Hepatocyte (in vitro differentiated cells): ENCODE data around the gene NUP62CL. TPM values are rescaled to one million over a fixed set of nuclear protein-coding genes. Genes with fewer than 3 reads are reported as not detected.
"Not testable (repeated sequence)": the region's sequence is repeated elsewhere in the genome, so short reads cannot be mapped to it uniquely, and the experiment has no call there.

Experiments used
- DNase-seq: peaks from one replicate; pipeline ENCODE4 v3.0.0-alpha.2; 2016; ENCODE audit warnings: low spot score
- H2AFZ ChIP-seq: fragments of 200-600 bp; sonication (generic); 2 replicates; pipeline ENCODE4 v1.6.0; 2016; ENCODE audit warnings: antibody characterized with exemption, mild to moderate bottlenecking
- H3K27ac ChIP-seq: fragments of 200-600 bp; sonication (generic); 2 replicates; pipeline ENCODE4 v1.5.1; 2016; ENCODE audit warnings: mild to moderate bottlenecking
- H3K27me3 ChIP-seq: fragments of 200-600 bp; sonication (generic); 2 replicates; pipeline ENCODE4 v1.6.1; 2016
- H3K36me3 ChIP-seq: fragments of 200-600 bp; sonication (generic); replicated peaks from 2 replicates; pipeline ENCODE4 v1.5.1; 2016; ENCODE audit warnings: low read depth; ENCODE audit not compliant: insufficient read depth
- H3K4me1 ChIP-seq: fragments of 200-600 bp; sonication (generic); 2 replicates; pipeline ENCODE4 v1.5.1; 2016; ENCODE audit warnings: mild to moderate bottlenecking, moderate library complexity; ENCODE audit not compliant: insufficient read depth
- H3K4me2 ChIP-seq: fragments of 200-600 bp; sonication (generic); 2 replicates; pipeline ENCODE4 v1.6.0; 2016
- H3K4me3 ChIP-seq: fragments of 200-600 bp; sonication (generic); 2 replicates; pipeline ENCODE4 v1.5.1; 2016; ENCODE audit warnings: mild to moderate bottlenecking
- H3K79me2 ChIP-seq: fragments of 200-600 bp; sonication (generic); 2 replicates; pipeline ENCODE4 v1.6.0; 2017; ENCODE audit warnings: mild to moderate bottlenecking
- H3K9me2 ChIP-seq: fragments of 200-600 bp; sonication (generic); replicated peaks from 2 replicates; pipeline ENCODE4 v1.6.0; 2017; ENCODE audit warnings: mild to moderate bottlenecking; ENCODE audit not compliant: insufficient read depth
- H3K9me3 ChIP-seq: fragments of 200-600 bp; sonication (generic); 2 replicates; pipeline ENCODE4 v1.5.1; 2016; ENCODE audit warnings: low read depth, mild to moderate bottlenecking
- H4K20me1 ChIP-seq: fragments of 200-600 bp; sonication (generic); 2 replicates; pipeline ENCODE4 v1.6.0; 2016; ENCODE audit warnings: mild to moderate bottlenecking; ENCODE audit not compliant: insufficient read depth, poor library complexity, severe bottlenecking
- CTCF ChIP-seq: fragments of 200-600 bp; sonication (generic); IDR thresholded peaks from 2 replicates; pipeline ENCODE4 v1.5.1; 2016; ENCODE audit warnings: antibody characterized with exemption, mild to moderate bottlenecking; ENCODE audit not compliant: poor library complexity
- EZH2 ChIP-seq: fragments of 200-600 bp; sonication (generic); IDR thresholded peaks from 2 replicates; pipeline ENCODE4 v1.6.1; 2016; ENCODE audit warnings: antibody characterized with exemption, mild to moderate bottlenecking, borderline replicate concordance
- EZH2phosphoT487 ChIP-seq: fragments of 200-600 bp; sonication (generic); IDR thresholded peaks from one replicate; pipeline ENCODE4 v1.6.1; 2018; ENCODE audit warnings: antibody characterized with exemption, mild to moderate bottlenecking, low read depth, moderate library complexity; ENCODE audit not compliant: unreplicated experiment, severe bottlenecking
- WGBS: methylation state at CpG from one replicate; pipeline ENCODE4 v1.1.6; 2016; ENCODE audit warnings: low lambda C conversion rate; ENCODE audit errors: missing lambda C conversion rate; 5-methylcytosine and 5-hydroxymethylcytosine counted together
- polyA plus RNA-seq: library from polyadenylated mRNA; unstranded; fragments of >200 nt; fragmentation: Nextera tagmentation; extraction: Ambion mirVana; gene quantifications from 2 replicates; pipeline ENCODE4 v1.2.1, GENCODE V29; 2016
- total RNA-seq: library from RNA; depleted of rRNA; stranded (reverse); fragments of >200 nt; gene quantifications from 2 replicates; pipeline ENCODE4 v1.2.3, GENCODE V29; 2014

NUP62CL gene
- total and polyA plus RNA-seq, 2 experiments from 2014 or later, result 0.80 to 1.7 TPM

DNA sequence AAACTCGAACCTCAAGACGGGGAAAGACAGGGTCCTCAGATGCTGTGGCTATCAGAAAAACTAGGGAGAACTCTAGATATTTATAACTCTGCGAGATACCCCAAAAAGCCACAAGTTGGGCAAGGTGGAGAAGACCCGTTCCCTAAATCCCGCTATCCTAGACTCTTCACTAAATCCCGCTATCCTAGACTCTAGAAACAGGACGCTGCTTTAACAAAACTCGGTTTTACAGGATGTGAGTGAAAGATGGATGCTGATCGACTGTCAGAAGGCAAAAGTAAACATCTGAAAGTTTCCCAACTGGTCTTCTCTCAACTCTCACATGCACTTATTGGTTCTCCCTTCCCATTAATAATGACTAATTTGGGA is 448 bp upstream of the NUP62CL start:
- Histone ChIP-seq H3K36me3 (no peaks in the 10 kb centered on the region), H3K9me2 (no peaks in the 10 kb centered on the region), H3K4me3 (no peak overlapping the region), H3K27ac (no peak overlapping the region), H2AFZ (no peak overlapping the region), H3K79me2 (no peaks in the 10 kb centered on the region), H4K20me1 (no peaks in the 10 kb centered on the region), H3K27me3 (no peaks in the 10 kb centered on the region), H3K4me2 (peak overlapping the region; percentile 91), H3K9me3 (no peaks in the 10 kb centered on the region), H3K4me1 (no peaks in the 10 kb centered on the region)
- no peak for TF ChIP-seq EZH2
- TF ChIP-seq EZH2phosphoT487, result no peak
- TF ChIP-seq CTCF, result no peak
- DNase-seq, result no peak
- WGBS, result 65% methylated on average over 9 of the region's 9 CpGs

DNA sequence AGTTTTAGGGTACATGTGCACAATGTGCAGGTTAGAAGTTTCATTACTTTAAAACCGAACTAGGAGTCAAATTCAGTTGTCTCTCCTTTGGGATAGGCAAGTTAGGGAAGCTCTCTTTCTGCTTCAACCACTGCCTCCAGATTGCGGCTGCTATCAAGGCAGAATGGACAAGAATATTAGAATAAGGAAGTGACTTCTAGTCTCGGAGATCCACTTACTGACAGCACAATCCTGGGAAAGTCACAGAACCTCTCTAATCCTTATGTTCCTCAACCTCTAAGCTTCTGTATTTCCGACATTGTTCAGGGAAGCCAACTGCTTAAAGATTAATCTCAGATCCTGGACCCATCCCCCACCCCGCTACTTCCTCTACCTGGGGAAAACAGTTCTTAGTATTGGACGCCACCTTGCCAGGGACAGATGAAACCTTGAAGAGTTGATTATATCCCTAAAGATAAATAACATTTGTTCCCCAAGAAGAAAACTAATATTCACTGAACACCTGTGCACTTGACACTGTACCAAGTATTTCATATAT is 2.1 kb downstream of the NUP62CL start:
- Histone ChIP-seq H3K79me2 (no peaks in the 10 kb centered on the region), H3K4me1 (no peaks in the 10 kb centered on the region), H3K27ac (no peak overlapping the region), H4K20me1 (no peaks in the 10 kb centered on the region), H3K4me3 (no peak overlapping the region), H3K4me2 (peak overlapping the region; percentile 52), H3K9me3 (no peaks in the 10 kb centered on the region), H3K36me3 (no peaks in the 10 kb centered on the region), H3K9me2 (no peaks in the 10 kb centered on the region), H2AFZ (no peak overlapping the region), H3K27me3 (no peaks in the 10 kb centered on the region)
- peak; percentile 34 for DNase-seq
- TF ChIP-seq EZH2phosphoT487, result no peak
- no peak for TF ChIP-seq CTCF
- no peak for TF ChIP-seq EZH2
- WGBS, result 63% methylated on average over 6 of the region's 6 CpGs

- no peaks in the 10 kb centered on the region for H3K27me3 ChIP-seq
- H3K36me3 ChIP-seq, result no peaks in the 10 kb centered on the region
- no peak overlapping the region for H3K27ac ChIP-seq
- no peak overlapping the region for H3K4me2 ChIP-seq
- WGBS, result 63% methylated on average over 3 of the region's 3 CpGs
- no peaks in the 10 kb centered on the region for H4K20me1 ChIP-seq
- TF ChIP-seq CTCF, result no peak
- TF ChIP-seq EZH2phosphoT487, result no peak
- TF ChIP-seq EZH2, result no peak
- no peaks in the 10 kb centered on the region for H3K9me3 ChIP-seq
- no peaks in the 10 kb centered on the region for H3K79me2 ChIP-seq
- no peak overlapping the region for H3K4me3 ChIP-seq
- no peaks in the 10 kb centered on the region for H3K4me1 ChIP-seq
- no peak for DNase-seq
- H2AFZ ChIP-seq, result no peak overlapping the region
- H3K9me2 ChIP-seq, result no peaks in the 10 kb centered on the region
These were observed 6.7 kb downstream of the NUP62CL start for GRCh38 chrX:107199491-107199890.

GRCh38 chrX:107198074-107198473 is 8.2 kb downstream of the NUP62CL start:
- WGBS, result 70% methylated on average over 6 of the region's 6 CpGs
- DNase-seq, H3K79me2 ChIP-seq, H3K4me3 ChIP-seq, H3K27me3 ChIP-seq, H3K27ac ChIP-seq, H3K9me2 ChIP-seq, H2AFZ ChIP-seq, H3K36me3 ChIP-seq, H3K9me3 ChIP-seq, H4K20me1 ChIP-seq, H3K4me1 ChIP-seq, H3K4me2 ChIP-seq: not testable (repeated sequence)
